C4-2B (cell line): ENCODE data around the gene SH3RF2.

ENCODE experiments used
- ZFX ChIP-seq: fragments of 450-650 bp; IDR thresholded peaks from 2 replicates; pipeline ENCODE4 v1.6.1; 2017
- TF ChIP-seq, protein P1 (sequence below): fragments of 450-650 bp; conservative IDR thresholded peaks from 2 replicates; pipeline ENCODE4 v1.5.1; 2017; ENCODE audit warnings: mild to moderate bottlenecking

DNA sequence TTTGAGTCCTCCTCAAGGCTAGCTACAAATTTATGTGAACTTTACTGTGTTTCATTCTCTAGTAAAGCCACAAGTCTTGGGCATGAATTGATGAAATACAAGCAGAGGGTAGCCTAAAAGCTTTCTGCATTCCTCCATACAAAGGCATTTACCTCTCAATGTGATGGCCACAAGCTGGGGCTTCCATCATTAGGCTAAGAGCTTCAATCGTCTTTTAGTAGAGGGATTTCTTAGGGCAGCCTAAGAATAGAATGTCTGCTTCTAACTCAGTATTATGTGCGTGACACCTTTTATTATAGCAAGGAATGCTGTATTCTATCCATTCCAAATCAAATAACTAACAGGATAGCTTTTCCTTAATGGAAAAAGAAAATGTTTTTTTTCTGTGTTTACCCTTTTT, 165.3 kb downstream of the SH3RF2 start:
- TF ChIP-seq, protein P1, sequence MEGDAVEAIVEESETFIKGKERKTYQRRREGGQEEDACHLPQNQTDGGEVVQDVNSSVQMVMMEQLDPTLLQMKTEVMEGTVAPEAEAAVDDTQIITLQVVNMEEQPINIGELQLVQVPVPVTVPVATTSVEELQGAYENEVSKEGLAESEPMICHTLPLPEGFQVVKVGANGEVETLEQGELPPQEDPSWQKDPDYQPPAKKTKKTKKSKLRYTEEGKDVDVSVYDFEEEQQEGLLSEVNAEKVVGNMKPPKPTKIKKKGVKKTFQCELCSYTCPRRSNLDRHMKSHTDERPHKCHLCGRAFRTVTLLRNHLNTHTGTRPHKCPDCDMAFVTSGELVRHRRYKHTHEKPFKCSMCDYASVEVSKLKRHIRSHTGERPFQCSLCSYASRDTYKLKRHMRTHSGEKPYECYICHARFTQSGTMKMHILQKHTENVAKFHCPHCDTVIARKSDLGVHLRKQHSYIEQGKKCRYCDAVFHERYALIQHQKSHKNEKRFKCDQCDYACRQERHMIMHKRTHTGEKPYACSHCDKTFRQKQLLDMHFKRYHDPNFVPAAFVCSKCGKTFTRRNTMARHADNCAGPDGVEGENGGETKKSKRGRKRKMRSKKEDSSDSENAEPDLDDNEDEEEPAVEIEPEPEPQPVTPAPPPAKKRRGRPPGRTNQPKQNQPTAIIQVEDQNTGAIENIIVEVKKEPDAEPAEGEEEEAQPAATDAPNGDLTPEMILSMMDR: no peak
- TF ChIP-seq ZFX: no peak
